DOHH2 (cell line): ENCODE data around the gene PIRT.
"Not testable (repeated sequence)": the region's sequence is repeated elsewhere in the genome, so short reads cannot be mapped to it uniquely, and the experiment has no call there.

Source experiments
- EZH2phosphoT487 ChIP-seq: fragments of 200-600 bp; sonication (generic); IDR thresholded peaks from 2 replicates; pipeline ENCODE4 v1.6.1; 2017; ENCODE audit warnings: borderline replicate concordance, mild to moderate bottlenecking, antibody characterized with exemption, low read length, moderate library complexity, mixed read lengths
- TF ChIP-seq, protein P1 (sequence below): fragments of 200-600 bp; sonication (generic); IDR thresholded peaks from one replicate; pipeline ENCODE4 v1.5.1; 2014; ENCODE audit warnings: antibody characterized with exemption, mild to moderate bottlenecking, low read depth, low read length; ENCODE audit not compliant: poor library complexity, severe bottlenecking

DNA sequence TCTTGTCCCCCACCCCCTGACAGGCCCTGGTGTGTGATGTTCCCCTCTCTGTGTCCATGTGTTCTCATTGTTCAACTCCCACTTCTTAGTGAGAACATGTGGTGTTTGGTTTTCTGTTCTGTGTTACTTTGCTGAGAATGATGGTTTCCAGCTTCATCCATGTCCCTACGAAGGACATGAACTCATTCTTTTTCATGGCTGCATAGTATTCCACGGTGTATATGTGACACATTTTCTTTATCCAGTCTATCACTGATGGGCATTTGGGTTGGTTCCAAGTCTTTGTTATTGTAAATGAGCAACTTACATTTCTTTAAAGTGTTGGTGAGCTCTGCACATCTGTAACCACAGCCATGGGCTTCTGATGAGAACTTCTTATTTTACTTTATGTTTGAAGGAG lies 30.9 kb upstream of the PIRT start:
- TF ChIP-seq, protein P1, sequence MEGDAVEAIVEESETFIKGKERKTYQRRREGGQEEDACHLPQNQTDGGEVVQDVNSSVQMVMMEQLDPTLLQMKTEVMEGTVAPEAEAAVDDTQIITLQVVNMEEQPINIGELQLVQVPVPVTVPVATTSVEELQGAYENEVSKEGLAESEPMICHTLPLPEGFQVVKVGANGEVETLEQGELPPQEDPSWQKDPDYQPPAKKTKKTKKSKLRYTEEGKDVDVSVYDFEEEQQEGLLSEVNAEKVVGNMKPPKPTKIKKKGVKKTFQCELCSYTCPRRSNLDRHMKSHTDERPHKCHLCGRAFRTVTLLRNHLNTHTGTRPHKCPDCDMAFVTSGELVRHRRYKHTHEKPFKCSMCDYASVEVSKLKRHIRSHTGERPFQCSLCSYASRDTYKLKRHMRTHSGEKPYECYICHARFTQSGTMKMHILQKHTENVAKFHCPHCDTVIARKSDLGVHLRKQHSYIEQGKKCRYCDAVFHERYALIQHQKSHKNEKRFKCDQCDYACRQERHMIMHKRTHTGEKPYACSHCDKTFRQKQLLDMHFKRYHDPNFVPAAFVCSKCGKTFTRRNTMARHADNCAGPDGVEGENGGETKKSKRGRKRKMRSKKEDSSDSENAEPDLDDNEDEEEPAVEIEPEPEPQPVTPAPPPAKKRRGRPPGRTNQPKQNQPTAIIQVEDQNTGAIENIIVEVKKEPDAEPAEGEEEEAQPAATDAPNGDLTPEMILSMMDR, result not testable (repeated sequence)
- not testable (repeated sequence) for TF ChIP-seq EZH2phosphoT487
